DMS 273 (cell line): ENCODE results near the gene SLC2A8.

Source experiments
- DNase-seq: peaks from one replicate; lab custom pipeline; 2025; ENCODE audit not compliant: unreplicated experiment; lab: John Stamatoyannopoulos, UW

The SLC2A8 gene

GRCh38 chr9:127398715-127399400, 1.9 kb downstream of the SLC2A8 start:
- no peak for DNase-seq

DNA sequence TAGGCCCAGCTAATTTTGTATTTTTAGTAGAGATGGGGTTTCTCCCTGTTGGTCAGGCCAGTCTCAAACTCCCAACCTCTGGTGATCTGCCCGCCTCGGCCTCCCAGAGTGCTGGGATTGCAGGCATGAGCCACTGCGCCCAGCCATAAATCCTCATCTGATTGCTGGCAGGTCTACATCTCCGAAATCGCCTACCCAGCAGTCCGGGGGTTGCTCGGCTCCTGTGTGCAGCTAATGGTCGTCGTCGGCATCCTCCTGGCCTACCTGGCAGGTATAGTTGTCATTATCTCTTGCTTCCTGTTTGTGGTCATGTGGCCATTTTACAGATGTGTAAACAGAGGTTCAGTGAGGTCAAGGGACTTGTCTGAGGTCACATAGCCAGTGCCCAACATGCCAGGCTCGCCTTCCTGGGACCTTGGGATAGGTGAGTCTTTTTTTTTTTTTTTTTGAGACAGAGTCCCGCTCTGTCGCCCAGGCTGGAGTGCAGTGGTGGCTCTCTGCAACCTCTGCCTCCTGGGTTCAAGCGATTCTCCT, 2.8 kb downstream of the SLC2A8 start:
- DNase-seq, result no peak

GRCh38 chr9:127402401-127403090, 5.6 kb downstream of the SLC2A8 start:
- no peak for DNase-seq

DNA sequence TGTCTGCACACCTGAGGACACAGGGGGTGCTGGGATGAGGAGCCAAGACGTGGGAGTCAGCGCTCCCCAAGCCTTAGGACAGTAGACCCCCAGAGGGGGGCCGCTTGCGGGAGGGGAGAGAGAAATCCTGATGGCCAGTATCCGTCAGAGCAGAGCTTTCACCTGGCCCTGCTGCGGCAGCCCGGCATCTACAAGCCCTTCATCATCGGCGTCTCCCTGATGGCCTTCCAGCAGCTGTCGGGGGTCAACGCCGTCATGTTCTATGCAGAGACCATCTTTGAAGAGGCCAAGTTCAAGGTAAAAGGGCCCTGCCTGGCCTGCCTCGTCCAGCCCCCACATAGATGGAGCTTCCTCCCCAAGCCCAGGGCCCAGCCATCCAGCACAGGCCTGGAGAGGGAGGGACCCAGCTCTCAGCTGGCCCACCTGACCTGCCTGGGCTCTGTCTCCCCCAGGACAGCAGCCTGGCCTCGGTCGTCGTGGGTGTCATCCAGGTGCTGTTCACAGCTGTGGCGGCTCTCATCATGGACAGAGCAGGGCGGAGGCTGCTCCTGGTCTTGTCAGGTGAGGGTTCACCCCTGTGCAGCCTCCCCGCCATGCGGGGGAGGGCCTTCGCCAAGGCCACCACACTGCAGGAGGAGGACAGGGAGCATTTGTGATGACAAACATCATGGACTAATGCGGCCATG, 6.7 kb downstream of the SLC2A8 start:
- no peak for DNase-seq

- DNase-seq, result no peak
Observed at GRCh38 chr9:127404631-127405030, 7.7 kb downstream of the SLC2A8 start.

GRCh38 chr9:127405344-127406125, 8.6 kb downstream of the SLC2A8 start:
- DNase-seq, result peak; percentile 94

DNA sequence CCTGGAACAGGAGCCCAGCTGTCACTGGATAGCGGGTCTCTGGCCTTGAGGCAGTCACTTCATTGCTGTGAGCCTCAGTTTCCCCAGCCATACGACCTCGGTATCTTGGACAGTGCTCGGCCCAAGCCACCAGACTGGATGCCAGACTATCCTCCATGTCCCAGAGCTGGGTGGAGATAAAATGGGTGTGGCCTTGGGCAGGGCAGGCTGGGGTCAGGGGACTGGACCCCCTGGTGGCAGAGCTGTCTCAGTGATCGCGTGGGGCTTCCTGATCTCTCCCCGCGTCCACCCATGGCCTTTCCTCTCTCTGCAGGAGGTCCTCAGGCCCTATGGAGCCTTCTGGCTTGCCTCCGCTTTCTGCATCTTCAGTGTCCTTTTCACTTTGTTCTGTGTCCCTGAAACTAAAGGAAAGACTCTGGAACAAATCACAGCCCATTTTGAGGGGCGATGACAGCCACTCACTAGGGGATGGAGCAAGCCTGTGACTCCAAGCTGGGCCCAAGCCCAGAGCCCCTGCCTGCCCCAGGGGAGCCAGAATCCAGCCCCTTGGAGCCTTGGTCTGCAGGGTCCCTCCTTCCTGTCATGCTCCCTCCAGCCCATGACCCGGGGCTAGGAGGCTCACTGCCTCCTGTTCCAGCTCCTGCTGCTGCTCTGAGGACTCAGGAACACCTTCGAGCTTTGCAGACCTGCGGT, 10.0 kb downstream of the SLC2A8 start:
- no peak for DNase-seq

DNA sequence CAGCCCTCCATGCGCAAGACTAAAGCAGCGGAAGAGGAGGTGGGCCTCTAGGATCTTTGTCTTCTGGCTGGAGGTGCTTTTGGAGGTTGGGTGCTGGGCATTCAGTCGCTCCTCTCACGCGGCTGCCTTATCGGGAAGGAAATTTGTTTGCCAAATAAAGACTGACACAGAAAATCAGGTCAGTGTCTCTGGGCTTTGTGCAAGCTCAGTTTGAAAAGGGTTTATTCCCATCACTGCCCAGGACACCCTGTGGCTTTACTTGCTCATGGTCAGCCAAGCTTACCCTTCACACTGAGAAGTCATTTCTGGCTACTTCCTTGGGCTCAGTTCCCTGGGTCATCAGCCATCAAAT, 10.5 kb downstream of the SLC2A8 start:
- no peak for DNase-seq

DNA sequence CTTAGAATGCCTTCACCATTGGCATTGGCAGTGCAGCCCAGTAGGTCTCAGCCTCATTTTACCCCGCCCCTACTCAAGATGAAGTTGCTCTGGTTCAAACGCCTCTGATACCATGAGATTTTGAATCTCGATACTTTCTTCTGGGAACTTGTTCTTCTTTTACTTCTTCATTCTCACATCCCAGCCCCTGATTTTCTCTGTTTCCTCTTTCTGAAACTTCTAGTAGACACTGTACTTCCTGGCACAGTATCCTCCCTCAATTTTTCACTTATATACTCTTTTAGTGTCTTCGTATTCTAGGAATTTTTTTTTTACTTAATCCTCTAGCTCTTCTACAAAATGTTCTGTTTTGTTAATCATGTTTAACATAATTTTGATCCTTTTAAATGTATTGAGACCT, 14.2 kb downstream of the SLC2A8 start:
- no peak for DNase-seq

- DNase-seq, result no peak
Observed at GRCh38 chr9:127415141-127415540, 18.2 kb downstream of the SLC2A8 start.

DNA sequence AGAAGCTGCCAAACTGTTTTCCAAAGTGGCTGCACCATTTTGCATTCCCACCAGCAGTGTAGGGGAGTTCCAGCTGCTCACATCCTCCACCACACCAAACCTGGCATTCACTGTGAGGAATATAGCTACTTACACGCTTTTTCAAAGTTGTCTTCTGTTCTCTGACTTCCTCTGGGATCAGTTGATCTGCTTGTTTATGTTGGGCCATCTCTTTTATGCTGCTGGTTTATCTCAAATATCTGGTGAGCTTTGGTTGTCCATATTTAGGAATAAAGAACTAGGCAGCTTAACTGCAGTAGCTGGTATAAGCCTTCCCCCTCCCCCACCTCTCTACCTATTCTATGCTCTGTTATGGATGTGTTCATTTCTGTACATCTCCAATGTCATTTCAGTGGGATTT, 18.7 kb downstream of the SLC2A8 start:
- no peak for DNase-seq

DNA sequence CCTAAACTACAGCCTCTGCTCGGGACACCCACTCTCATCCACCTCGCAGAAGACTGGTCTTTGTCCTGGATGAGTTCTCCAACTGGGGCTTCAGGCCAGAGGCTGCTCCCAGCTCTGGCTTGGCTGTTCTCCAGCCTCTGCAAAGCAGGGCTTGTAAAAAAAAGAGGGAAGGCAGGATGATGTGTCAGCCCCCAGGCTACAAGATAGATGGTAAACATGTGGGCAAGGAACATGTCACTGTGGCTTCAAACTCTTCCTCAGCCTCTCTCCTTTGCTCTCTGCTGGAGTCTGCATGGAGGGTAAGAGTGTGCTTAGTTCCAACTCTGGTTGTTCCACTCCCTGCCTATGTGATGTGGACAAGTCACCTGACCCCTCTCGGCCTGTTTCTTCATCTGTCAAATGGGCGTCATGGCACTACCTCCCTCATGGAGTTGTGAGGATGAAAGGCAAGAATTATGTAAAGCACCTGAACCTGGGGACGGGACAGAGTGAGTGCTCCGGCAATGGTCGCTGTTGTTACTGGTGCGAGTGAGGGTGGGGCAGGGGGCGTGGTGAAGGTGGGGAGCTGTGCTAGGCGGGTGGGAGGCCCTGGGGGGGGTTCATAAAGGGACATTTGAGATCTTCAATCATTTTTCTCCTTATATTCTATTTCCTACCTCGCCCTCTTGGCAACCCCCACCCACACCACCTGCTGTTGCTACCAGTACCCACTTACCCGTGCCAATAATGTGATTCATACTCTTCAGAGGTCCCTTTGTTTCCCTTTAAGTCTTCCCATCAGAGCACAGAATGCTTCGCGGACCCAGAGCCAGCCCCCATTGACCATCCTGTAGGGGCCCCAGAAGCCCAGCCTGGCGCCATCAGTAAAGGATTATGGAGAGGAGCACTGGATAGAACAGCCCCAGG, 20.4 kb downstream of the SLC2A8 start:
- peak; percentile 56 for DNase-seq

GRCh38 chr9:127418037-127418471, 21.1 kb downstream of the SLC2A8 start:
- DNase-seq, result peak; percentile 56

DNA sequence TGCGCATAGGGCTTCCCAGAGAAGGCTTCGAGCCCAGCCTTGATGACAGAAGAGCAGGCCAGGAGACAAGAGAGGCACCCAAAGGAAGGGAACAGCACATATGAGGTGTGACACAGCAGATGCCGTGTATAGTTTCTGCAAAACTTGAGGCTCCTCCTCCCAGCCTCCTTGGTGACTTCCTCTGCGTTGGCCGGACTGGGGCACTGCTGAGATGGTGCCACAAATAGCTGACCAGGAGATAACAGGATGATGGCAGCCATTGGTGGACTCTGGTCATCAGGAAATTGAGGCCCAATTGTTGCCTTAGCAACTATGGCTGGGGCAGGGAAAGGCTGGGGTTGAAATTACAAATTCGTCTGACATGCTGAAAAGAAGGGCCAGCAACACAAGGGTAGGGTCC, 22.4 kb downstream of the SLC2A8 start:
- DNase-seq, result no peak

- DNase-seq, result no peak
Observed at GRCh38 chr9:127421057-127421456, 24.1 kb downstream of the SLC2A8 start.

DNA sequence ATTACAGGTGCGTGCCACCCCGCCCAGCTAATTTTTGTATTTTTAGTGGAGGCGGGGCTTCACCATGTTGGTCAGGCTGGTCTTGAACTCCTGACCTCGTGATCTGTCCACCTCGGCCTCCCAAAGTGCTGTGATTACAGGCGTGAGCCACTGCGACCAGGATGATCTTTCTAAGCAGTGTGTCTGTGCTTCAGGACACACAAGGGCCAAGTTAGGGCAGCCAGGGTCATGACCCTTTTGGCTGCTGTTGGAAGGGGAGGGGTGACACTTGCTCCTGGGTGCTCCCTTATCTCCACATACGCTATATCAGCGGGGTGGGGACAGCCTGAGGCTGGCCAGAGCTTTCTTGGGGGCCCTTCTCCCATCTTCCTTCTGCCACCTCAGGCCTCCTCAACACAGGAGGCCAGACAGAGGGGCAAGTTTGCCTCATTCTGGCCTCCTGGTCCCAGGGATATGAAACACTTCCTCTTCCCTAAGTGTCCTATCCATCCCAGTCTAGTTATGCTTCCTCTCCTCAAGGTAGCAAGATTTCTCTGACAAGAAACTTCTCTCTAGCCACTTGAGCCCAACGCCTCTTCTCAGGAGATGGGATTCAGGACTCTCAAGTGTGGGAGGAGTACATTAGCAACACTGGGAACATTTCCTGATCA, 25.3 kb downstream of the SLC2A8 start:
- DNase-seq, result no peak

GRCh38 chr9:127422787-127423186, 25.8 kb downstream of the SLC2A8 start:
- DNase-seq, result no peak

DNA sequence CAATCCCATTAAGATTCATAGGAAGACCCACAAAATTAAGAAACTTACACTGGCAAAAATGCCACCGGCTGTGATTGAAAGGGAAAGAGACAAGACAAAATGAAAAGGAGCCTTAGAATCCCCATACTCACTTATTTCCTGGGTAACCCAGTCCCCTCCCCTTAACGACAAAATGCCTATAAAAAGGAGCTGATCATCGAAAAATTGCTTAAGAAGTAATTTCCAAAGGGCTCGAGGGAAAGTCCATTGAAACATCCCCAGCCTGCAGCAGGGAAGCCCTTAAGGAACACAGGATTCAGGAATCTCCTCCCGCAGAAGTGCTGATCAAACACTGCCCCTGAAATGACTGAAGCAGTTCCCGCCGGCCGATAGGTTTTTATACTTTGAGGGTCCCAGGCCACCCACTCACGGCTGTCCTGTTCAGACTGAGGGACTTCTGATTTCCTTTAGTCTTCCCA, 26.5 kb downstream of the SLC2A8 start:
- DNase-seq, result no peak
